Measurements from ENCODE around the gene HSPH1. TPM values are rescaled to one million over a fixed set of nuclear protein-coding genes. Genes with fewer than 3 reads are reported as not detected.

The HSPH1 gene
- total RNA-seq, 1 donor from 2014 or later, result 176 TPM

DNA sequence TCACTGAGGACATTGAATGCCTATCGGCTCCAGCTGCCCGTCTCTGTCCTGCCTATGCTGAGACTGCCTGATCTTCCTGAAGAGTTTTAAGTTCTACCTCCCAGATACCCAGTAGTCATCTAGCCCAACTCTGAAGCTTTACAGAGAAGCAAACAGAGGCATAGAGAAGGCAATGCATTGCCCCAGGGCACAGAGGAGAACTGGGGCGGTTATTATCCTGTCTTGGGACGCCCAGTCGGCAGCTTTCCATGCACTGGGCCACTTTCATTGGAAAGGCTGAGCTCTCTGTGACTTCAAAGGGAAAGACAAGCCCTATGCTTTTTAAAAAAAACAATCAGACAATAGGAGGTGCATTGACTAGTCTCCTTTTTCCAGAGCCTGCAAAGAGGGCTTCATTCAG lies 71.6 kb downstream of the HSPH1 start:
- peaks cover 45% of the 10 kb centered on the region for H3K27me3 Mint-ChIP-seq
- peaks cover 4% of the 10 kb centered on the region for H3K9me3 Mint-ChIP-seq
- no peak overlapping the region for H3K27ac Mint-ChIP-seq
- H3K4me3 Mint-ChIP-seq, result no peak overlapping the region
- H3K4me1 Mint-ChIP-seq (ENCODE audit: unreplicated experiment), result peaks cover 30% of the 10 kb centered on the region
- TF ChIP-seq, protein P1, sequence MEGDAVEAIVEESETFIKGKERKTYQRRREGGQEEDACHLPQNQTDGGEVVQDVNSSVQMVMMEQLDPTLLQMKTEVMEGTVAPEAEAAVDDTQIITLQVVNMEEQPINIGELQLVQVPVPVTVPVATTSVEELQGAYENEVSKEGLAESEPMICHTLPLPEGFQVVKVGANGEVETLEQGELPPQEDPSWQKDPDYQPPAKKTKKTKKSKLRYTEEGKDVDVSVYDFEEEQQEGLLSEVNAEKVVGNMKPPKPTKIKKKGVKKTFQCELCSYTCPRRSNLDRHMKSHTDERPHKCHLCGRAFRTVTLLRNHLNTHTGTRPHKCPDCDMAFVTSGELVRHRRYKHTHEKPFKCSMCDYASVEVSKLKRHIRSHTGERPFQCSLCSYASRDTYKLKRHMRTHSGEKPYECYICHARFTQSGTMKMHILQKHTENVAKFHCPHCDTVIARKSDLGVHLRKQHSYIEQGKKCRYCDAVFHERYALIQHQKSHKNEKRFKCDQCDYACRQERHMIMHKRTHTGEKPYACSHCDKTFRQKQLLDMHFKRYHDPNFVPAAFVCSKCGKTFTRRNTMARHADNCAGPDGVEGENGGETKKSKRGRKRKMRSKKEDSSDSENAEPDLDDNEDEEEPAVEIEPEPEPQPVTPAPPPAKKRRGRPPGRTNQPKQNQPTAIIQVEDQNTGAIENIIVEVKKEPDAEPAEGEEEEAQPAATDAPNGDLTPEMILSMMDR (conservative IDR thresholded peaks at IDR 0.05), result no peak
- H3K36me3 Mint-ChIP-seq, result no peaks in the 10 kb centered on the region
- DNase-seq (ENCODE audit: extremely low spot score, unreplicated experiment), result no peak

DNA sequence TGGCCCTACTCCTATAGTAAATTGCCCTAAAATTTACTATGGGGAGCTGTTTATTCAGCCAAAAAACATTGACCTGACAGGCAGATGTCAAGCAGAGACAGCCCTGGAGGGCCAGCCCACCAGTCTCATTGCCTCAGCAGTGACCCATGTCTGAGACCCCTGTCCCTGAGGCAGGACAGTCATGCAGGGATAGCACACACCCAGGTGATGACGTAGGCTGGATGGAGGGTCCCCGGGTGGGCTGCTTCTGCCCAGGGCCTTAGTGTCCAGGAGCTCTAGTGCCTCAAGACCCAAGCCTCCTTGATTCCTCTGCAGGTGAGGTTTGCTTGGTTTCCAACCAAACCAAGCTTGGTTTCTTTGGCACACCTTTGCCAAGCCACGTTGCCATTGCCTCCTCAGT lies 72.1 kb downstream of the HSPH1 start:
- peaks cover 25% of the 10 kb centered on the region for H3K4me1 Mint-ChIP-seq (ENCODE audit: unreplicated experiment)
- H3K27me3 Mint-ChIP-seq, result peaks cover 46% of the 10 kb centered on the region
- H3K4me3 Mint-ChIP-seq, result no peak overlapping the region
- TF ChIP-seq, protein P1 (conservative IDR thresholded peaks at IDR 0.05), result no peak
- H3K27ac Mint-ChIP-seq, result no peak overlapping the region
- no peak for DNase-seq (ENCODE audit: extremely low spot score, unreplicated experiment)
- no peaks in the 10 kb centered on the region for H3K36me3 Mint-ChIP-seq
- peaks cover 4% of the 10 kb centered on the region for H3K9me3 Mint-ChIP-seq

DNA sequence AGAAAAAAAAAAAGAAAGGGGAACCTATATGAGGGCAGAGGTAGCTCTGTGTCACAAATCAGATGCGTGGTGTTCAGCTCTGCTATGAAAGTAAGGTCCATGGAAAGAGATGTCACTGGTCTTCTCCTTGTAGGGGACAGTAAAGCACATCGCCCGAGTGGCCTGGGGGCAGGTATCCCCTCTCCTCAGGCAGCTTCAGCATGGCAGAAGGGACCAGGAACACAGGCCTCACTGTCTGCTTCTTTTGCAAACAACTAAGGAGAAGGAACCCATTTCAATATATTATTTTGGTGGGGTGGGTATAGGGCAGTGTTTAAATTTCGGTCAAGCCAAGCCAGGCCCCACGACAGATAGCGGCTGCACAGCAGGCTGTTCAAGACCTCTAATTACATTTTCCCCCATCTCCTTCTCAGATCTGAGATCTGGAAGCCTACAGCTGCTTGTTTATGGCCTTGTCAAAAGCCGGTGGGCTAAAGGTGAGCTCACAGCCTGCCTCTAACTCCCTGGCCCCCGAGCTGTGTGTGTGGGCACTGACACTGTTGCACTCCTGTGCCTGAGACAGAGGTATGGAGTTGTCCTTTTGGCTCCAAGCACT lies 72.8 kb downstream of the HSPH1 start:
- no peaks in the 10 kb centered on the region for H3K36me3 Mint-ChIP-seq
- TF ChIP-seq, protein P1 (conservative IDR thresholded peaks at IDR 0.05), result no peak
- no peak for DNase-seq (ENCODE audit: extremely low spot score, unreplicated experiment)
- H3K27ac Mint-ChIP-seq, result no peak overlapping the region
- peaks cover 46% of the 10 kb centered on the region for H3K27me3 Mint-ChIP-seq
- no peak overlapping the region for H3K4me3 Mint-ChIP-seq
- peaks cover 20% of the 10 kb centered on the region for H3K4me1 Mint-ChIP-seq (ENCODE audit: unreplicated experiment)
- peaks cover 4% of the 10 kb centered on the region for H3K9me3 Mint-ChIP-seq

Other genes with a start within 250 kb of the HSPH1 start
- gene TEX26, start 229.2 kb downstream of the HSPH1 start, total RNA-seq (ENCODE audit: low replicate concordance), result not detected in 2 replicates
- 2.3 and 16.5 TPM in 2 replicates for gene B3GLCT, start 38.1 kb upstream of the HSPH1 start, total RNA-seq (ENCODE audit: low replicate concordance)